ENCODE results near the gene APOBEC3H. TPM values are rescaled to one million over a fixed set of nuclear protein-coding genes. Genes with fewer than 3 reads are reported as not detected.

APOBEC3H gene
- total and polyA plus RNA-seq, 12 donors, result 0.15 to 8.6 (median 0.52) TPM; not detected in 3

Small RNA genes lying within 50 kb of the gene (small RNA-seq; reads per million reads assigned to genes)
- gene AL022318.2 (0 reads per million in 2 donors), gene COX5BP7 (0 reads per million in 2 donors)

Other genes starting within 250 kb of the APOBEC3H start
- 100 to 1,000 TPM in 1 of 9 donors, 10 to 100 TPM in 8; 48.0 to 151 (median 78.1) TPM for gene CBX6, start 225.0 kb upstream of the APOBEC3H start, total RNA-seq
- gene CBX6, start 225.0 kb upstream of the APOBEC3H start, polyA plus RNA-seq, result 10 to 100 TPM; 21.0 to 87.3 (median 38.8) TPM
- gene APOBEC3A, start 139.6 kb upstream of the APOBEC3H start, total RNA-seq, result under 1 TPM in 5 of 9 donors, not detected in 4; 0.28 to 0.95 (median 0.48) TPM
- under 1 TPM; 0.27 to 0.72 (median 0.48) TPM for gene APOBEC3A, start 139.6 kb upstream of the APOBEC3H start, polyA plus RNA-seq
- gene APOBEC3B, start 114.9 kb upstream of the APOBEC3H start, total RNA-seq, result 1 to 10 TPM in 7 of 9 donors, under 1 TPM in 1, not detected in 1; 0.74 to 8.1 (median 1.6) TPM
- gene APOBEC3B, start 114.9 kb upstream of the APOBEC3H start, polyA plus RNA-seq, result 1 to 10 TPM in 2 of 3 donors, under 1 TPM in 1; 0.32 to 2.8 (median 1.0) TPM
- gene APOBEC3C, start 83.0 kb upstream of the APOBEC3H start, total RNA-seq, result 10 to 100 TPM; 10.6 to 88.2 (median 39.6) TPM
- gene APOBEC3C, start 83.0 kb upstream of the APOBEC3H start, polyA plus RNA-seq, result 10 to 100 TPM; 38.5 to 62.0 (median 42.9) TPM
- 1 to 10 TPM; 1.8 to 7.9 (median 5.8) TPM for gene APOBEC3D, start 76.1 kb upstream of the APOBEC3H start, total RNA-seq
- gene APOBEC3D, start 76.1 kb upstream of the APOBEC3H start, polyA plus RNA-seq, result 1 to 10 TPM; 1.8 to 4.8 (median 2.0) TPM
- gene APOBEC3F, start 56.4 kb upstream of the APOBEC3H start, total RNA-seq, result 10 to 100 TPM in 7 of 9 donors, 1 to 10 TPM in 2; 7.0 to 22.1 (median 10.6) TPM
- gene APOBEC3F, start 56.4 kb upstream of the APOBEC3H start, polyA plus RNA-seq, result 10 to 100 TPM in 2 of 3 donors, 1 to 10 TPM in 1; 8.6 to 20.2 (median 12.9) TPM
- 10 to 100 TPM in 8 of 9 donors, 1 to 10 TPM in 1; 7.4 to 29.3 (median 15.2) TPM for gene APOBEC3G, start 20.0 kb upstream of the APOBEC3H start, total RNA-seq
- gene APOBEC3G, start 20.0 kb upstream of the APOBEC3H start, polyA plus RNA-seq, result 10 to 100 TPM; 11.6 to 19.4 (median 16.3) TPM
- 10 to 100 TPM in 8 of 9 donors, 1 to 10 TPM in 1; 2.7 to 89.2 (median 63.1) TPM for gene CBX7, start 55.4 kb downstream of the APOBEC3H start, total RNA-seq
- 10 to 100 TPM; 11.8 to 52.4 (median 26.3) TPM for gene CBX7, start 55.4 kb downstream of the APOBEC3H start, polyA plus RNA-seq
- 10 to 100 TPM in 1 of 9 donors, 1 to 10 TPM in 8; 1.8 to 10.9 (median 6.1) TPM for gene PDGFB, start 147.7 kb downstream of the APOBEC3H start, total RNA-seq
- 1 to 10 TPM; 4.0 to 8.7 (median 6.0) TPM for gene PDGFB, start 147.7 kb downstream of the APOBEC3H start, polyA plus RNA-seq
- gene RPL3, start 222.4 kb downstream of the APOBEC3H start, total RNA-seq, result 1,000 to 10,000 TPM; 1,374 to 2,518 (median 1,917) TPM
- 1,000 to 10,000 TPM; 1,433 to 2,713 (median 2,271) TPM for gene RPL3, start 222.4 kb downstream of the APOBEC3H start, polyA plus RNA-seq

All from adrenal gland (tissue), 12 donors.